Measurements from ENCODE around the gene IKZF1.

DNA sequence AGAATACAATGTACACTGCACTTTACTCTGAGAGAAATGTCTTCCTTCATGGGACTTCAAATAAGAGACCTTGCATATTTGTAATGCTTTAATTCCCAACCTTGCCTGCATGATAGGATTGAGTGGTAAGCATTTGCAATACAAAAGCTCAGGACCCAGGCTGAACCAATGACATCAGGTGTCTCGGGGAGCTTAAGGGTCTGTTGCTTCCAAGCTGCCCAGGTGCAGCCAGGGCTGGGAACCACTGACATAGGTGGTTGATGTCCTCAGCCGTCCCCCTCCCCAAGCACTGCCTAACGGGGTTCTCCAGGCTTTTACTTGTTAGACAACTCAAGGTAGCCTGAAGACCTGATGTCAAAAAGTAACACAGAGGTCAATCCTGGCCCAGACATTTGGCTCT, 116.5 kb downstream of the IKZF1 start:
- TF ChIP-seq, protein P1, sequence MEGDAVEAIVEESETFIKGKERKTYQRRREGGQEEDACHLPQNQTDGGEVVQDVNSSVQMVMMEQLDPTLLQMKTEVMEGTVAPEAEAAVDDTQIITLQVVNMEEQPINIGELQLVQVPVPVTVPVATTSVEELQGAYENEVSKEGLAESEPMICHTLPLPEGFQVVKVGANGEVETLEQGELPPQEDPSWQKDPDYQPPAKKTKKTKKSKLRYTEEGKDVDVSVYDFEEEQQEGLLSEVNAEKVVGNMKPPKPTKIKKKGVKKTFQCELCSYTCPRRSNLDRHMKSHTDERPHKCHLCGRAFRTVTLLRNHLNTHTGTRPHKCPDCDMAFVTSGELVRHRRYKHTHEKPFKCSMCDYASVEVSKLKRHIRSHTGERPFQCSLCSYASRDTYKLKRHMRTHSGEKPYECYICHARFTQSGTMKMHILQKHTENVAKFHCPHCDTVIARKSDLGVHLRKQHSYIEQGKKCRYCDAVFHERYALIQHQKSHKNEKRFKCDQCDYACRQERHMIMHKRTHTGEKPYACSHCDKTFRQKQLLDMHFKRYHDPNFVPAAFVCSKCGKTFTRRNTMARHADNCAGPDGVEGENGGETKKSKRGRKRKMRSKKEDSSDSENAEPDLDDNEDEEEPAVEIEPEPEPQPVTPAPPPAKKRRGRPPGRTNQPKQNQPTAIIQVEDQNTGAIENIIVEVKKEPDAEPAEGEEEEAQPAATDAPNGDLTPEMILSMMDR (conservative IDR thresholded peaks at IDR 0.05 in 1 of 2, IDR thresholded peaks at IDR 0.05 in 1 of 2; ENCODE audit: low read depth in 1 of 2, low read length in 2 of 2) = no peak
- no peak for TF ChIP-seq EZH2 (IDR thresholded peaks at IDR 0.05; ENCODE audit: low read length, missing control alignments)
